Activated CD4-positive, alpha-beta T cell treated with anti-CD3 and anti-CD28 coated beads for 36 hours (primary cell): Measurements from ENCODE around the gene FRY. TPM values are rescaled to one million over a fixed set of nuclear protein-coding genes. Genes with fewer than 3 reads are reported as not detected.

ENCODE experiments used
- ATAC-seq: fragments of 200-7000 bp; cut with Tn5 transposase; one replicate; pipeline ENCODE4 v1.10.0; 2021; ENCODE audit warnings: mild to moderate bottlenecking, moderate library complexity
- CTCF ChIA-PET: fragments of 350-600 bp; sonication (Branson Sonifier 250); formaldehyde crosslinking; loops from one replicate; lab custom pipeline; 2021; ENCODE audit warnings: antibody characterized with exemption; lab: Charles Lee
- POLR2A ChIA-PET: fragments of 350-600 bp; sonication (Branson Sonifier 250); formaldehyde crosslinking; loops from one replicate; lab custom pipeline; 2021; ENCODE audit warnings: antibody characterized with exemption, inconsistent platforms; lab: Charles Lee
- DNase-seq: peaks from one replicate; pipeline ENCODE4 v3.0.0-alpha.2; 2020
- H3K27ac Mint-ChIP-seq: one replicate; pipeline ENCODE4 v1.8.0; 2021; ENCODE audit warnings: mixed read lengths
- H3K27me3 Mint-ChIP-seq: one replicate; pipeline ENCODE4 v1.8.0; 2021; ENCODE audit warnings: mixed read lengths
- H3K36me3 Mint-ChIP-seq: one replicate; pipeline ENCODE4 v1.8.0; 2021; ENCODE audit warnings: low read depth, mixed read lengths
- H3K4me1 Mint-ChIP-seq: one replicate; pipeline ENCODE4 v1.8.0; 2021; ENCODE audit warnings: mixed read lengths
- H3K4me3 Mint-ChIP-seq: one replicate; pipeline ENCODE4 v1.8.0; 2021; ENCODE audit warnings: mild to moderate bottlenecking, moderate library complexity, mixed read lengths
- H3K9me3 Mint-ChIP-seq: one replicate; pipeline ENCODE4 v1.8.0; 2021; ENCODE audit warnings: low read depth, mixed read lengths
- intact Hi-C, 2 experiments: fragments of 100-400 bp; cut with DNase I in 1 of 2; cut with micrococcal nuclease in 1 of 2; formaldehyde crosslinking; loops; one replicate each; pipeline versions ENCODE4 v1.14.2 to v1.15.1; 2022 to 2024; cut with DNase I, micrococcal nuclease
- total RNA-seq, 2 experiments: library from RNA; stranded (reverse); gene quantifications; one replicate each; pipeline ENCODE4 v1.2.3, GENCODE V29; 2021

FRY gene
- total RNA-seq, 2 experiments from 2014 or later, result 1.9 to 3.5 TPM

DNA sequence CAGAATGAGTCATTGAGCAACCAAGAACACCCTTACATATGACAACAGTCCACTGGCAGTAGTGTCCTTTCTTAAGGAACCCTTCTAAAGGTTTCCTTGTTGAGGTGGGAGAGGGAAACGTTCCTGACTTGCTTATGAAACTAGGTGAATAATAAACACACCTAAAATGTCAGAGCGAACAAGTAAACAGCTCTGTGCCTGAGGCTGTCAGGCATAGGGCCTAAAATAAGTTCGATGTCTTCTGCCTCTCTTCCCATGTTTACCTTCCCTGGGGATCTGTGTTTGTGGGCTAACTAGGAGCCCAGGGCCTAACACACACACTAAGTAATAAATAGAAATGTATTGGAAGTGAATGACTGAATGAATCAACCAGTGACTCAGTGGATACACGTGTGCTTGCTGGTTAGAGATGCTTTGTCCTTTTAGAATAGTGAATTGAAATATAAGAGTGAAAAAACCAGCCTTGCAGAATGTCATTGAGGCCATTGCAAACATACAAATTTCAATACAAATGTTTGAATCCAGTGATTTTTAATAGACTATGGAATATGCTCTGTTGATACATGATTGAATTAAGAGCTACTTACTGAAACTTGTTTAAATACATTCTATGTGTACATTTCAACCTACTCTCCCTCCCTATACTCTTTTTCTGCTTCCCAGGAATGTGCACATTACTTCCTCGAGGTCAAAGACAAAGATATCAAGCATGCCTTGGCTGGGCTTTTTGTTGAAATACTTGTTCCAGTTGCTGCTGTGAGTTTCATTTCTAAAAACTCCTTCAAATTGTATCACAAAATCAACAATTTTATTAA, 102.9 kb downstream of the FRY start:
- ATAC-seq (no peak), DNase-seq (no peak)
- H3K36me3 Mint-ChIP-seq, result peaks cover 4% of the 10 kb centered on the region
- no peaks in the 10 kb centered on the region for H3K27me3 Mint-ChIP-seq
- H3K27ac Mint-ChIP-seq, result no peak overlapping the region
- no peaks in the 10 kb centered on the region for H3K9me3 Mint-ChIP-seq
- intact Hi-C loops, result no loop called here
- no peak overlapping the region for H3K4me3 Mint-ChIP-seq
- CTCF ChIA-PET, result no interaction called here
- H3K4me1 Mint-ChIP-seq, result no peaks in the 10 kb centered on the region
- POLR2A ChIA-PET, result no interaction called here

DNA sequence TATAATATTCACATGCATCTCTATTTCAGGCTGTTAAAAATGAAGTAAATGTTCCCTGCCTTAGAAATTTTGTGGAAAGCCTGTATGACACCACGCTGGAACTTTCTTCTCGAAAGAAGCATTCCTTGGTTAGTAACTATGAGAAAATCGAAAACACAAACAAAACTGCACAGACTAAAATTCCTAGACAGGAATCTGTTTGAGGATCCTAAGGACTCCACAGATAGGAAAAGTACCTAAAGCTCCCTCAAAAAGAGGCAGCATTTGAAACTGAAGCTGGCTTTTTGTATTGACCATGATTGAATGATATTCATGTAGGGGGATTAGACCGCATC, 103.4 kb downstream of the FRY start:
- Mint-ChIP-seq H3K4me1 (no peaks in the 10 kb centered on the region), H3K4me3 (no peak overlapping the region), H3K27ac (no peak overlapping the region), H3K36me3 (peaks cover 4% of the 10 kb centered on the region), H3K9me3 (no peaks in the 10 kb centered on the region), H3K27me3 (no peaks in the 10 kb centered on the region)
- ATAC-seq, result no peak
- ChIA-PET POLR2A (no interaction called here), CTCF (no interaction called here)
- intact Hi-C loops, result no loop called here
- DNase-seq, result no peak

DNA sequence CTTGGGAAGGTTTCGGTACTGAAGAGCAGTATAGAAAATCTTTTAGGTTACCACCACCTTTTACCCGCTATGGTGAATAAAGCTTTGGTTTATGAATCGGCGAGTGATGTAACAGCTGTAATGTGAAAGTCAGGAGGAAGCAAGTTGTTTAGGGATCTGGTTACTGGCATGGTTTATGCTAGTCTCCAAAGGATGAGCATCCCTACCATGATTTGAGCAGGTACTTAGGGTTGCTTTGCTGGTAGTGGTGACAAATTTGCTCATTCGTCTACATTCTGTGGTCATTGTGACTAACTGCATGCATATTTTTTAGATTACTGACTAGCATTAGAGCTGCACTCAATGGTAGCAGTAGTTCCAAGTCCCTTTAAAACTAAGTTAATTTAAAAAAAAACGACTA, 104.1 kb downstream of the FRY start:
- Mint-ChIP-seq H3K27ac (no peak overlapping the region), H3K4me3 (no peak overlapping the region), H3K4me1 (no peaks in the 10 kb centered on the region), H3K36me3 (peaks cover 4% of the 10 kb centered on the region), H3K27me3 (no peaks in the 10 kb centered on the region), H3K9me3 (no peaks in the 10 kb centered on the region)
- no peak for ATAC-seq
- DNase-seq, result no peak
- CTCF ChIA-PET, result no interaction called here
- POLR2A ChIA-PET, result no interaction called here
- intact Hi-C loops, result no loop called here

DNA sequence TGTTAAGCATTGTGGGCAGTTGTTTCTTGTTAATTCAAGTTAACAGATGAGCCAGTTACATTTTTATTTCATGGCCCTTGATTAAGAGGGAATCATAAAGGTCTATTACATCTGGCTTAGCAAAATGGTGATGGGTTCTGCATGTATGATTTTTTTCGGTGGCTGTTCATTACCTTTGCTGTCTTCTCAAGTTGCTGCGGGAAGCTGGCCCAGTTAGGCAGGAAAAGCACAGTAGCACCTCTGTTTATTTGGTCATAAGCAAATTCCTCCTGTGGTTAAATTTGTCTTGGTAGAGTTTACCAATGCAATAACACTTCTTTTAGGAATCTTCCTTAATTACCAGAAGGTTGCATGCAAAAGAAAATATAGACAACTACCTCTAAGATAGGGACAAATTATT, 104.5 kb downstream of the FRY start:
- ATAC-seq, result no peak
- ChIA-PET CTCF (no interaction called here), POLR2A (no interaction called here)
- no peak for DNase-seq
- Mint-ChIP-seq H3K36me3 (peaks cover 4% of the 10 kb centered on the region), H3K27ac (no peak overlapping the region), H3K4me1 (no peaks in the 10 kb centered on the region), H3K27me3 (no peaks in the 10 kb centered on the region), H3K4me3 (no peak overlapping the region), H3K9me3 (no peaks in the 10 kb centered on the region)
- intact Hi-C loops, result no loop called here

DNA sequence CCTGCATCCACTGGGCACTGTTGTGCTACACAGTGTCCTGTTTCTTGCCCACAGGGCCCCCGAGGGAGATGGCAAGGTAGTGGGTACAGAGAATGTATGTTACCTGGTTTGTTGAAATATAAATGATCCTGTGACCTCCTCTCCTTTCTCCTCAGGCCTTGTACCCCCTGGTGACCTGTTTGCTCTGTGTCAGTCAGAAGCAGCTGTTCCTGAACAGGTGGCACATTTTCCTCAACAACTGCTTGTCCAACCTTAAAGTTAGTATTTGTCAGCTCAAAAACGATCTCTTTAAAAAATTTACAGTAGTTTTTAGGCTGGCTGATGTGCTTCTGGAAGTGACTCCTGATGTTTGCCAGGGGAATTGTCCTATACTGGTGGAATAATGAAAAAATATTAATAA, 105.1 kb downstream of the FRY start:
- ChIA-PET CTCF (no interaction called here), POLR2A (no interaction called here)
- ATAC-seq (no peak), DNase-seq (no peak)
- intact Hi-C loops, result no loop called here
- peaks cover 4% of the 10 kb centered on the region for H3K36me3 Mint-ChIP-seq
- no peak overlapping the region for H3K27ac Mint-ChIP-seq
- H3K27me3 Mint-ChIP-seq, result no peaks in the 10 kb centered on the region
- H3K9me3 Mint-ChIP-seq, result no peaks in the 10 kb centered on the region
- H3K4me3 Mint-ChIP-seq, result no peak overlapping the region
- no peaks in the 10 kb centered on the region for H3K4me1 Mint-ChIP-seq

DNA sequence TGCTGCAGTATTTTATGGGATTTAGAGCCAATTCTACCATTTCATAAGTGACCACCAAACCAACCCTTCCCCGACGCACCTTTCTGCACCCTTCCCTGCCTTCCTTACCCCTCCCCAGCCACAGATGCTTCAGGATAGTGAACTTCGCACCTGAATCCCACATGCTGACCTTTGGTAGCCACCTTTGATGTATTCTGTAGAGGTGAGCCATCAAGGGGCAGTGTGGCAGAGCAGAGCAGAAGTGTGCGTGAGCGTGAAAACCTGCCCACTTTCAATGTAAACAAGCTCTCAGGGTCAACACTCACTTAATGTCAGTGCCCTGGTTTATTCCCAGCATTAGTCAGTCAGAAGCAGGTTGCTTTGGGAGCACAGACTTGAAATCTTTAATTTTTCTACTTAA, 107.7 kb downstream of the FRY start:
- CTCF ChIA-PET, result no interaction called here
- intact Hi-C loops, result no loop called here

DNA sequence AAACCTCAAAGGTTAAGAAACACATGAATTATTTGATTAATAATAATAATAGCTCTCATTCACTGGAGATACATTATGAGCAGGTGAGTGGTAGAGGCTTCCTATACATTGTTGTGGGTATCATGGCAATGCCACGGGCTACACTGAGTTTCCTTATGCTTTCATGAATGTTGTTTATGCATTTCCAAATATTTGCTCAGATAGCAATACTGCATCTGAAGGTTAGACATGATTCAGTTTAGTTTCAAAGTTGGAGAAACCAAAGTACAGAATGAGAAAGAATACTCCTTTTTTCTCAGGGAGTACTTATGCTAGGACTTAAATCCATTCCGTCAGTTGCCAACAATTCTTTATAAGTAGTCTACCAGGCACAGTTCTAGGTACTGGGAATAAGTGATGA, 108.5 kb downstream of the FRY start:
- DNase-seq (no peak), ATAC-seq (no peak)
- no peaks in the 10 kb centered on the region for H3K9me3 Mint-ChIP-seq
- CTCF ChIA-PET, result interaction anchor here (0.6 kb wide), 1 partner anchor 86 kb away, joined by 4 read pairs; no protein-coding TSS in a partner anchor
- no peak overlapping the region for H3K27ac Mint-ChIP-seq
- no peaks in the 10 kb centered on the region for H3K4me1 Mint-ChIP-seq
- intact Hi-C loops, result loop anchor here in 1 of 2 experiments (10.0 kb wide), 1 partner anchor 115 kb away; no protein-coding TSS in a partner anchor
- no peak overlapping the region for H3K4me3 Mint-ChIP-seq
- no peaks in the 10 kb centered on the region for H3K36me3 Mint-ChIP-seq
- no peaks in the 10 kb centered on the region for H3K27me3 Mint-ChIP-seq
- POLR2A ChIA-PET, result no interaction called here

More for the DNA sequence above, 107.7 kb downstream of the FRY start:
- no peak for DNase-seq
- Mint-ChIP-seq H3K27me3 (no peaks in the 10 kb centered on the region), H3K36me3 (no peaks in the 10 kb centered on the region), H3K9me3 (no peaks in the 10 kb centered on the region), H3K4me1 (no peaks in the 10 kb centered on the region), H3K27ac (no peak overlapping the region), H3K4me3 (no peak overlapping the region)
- POLR2A ChIA-PET, result no interaction called here
- ATAC-seq, result no peak

DNA sequence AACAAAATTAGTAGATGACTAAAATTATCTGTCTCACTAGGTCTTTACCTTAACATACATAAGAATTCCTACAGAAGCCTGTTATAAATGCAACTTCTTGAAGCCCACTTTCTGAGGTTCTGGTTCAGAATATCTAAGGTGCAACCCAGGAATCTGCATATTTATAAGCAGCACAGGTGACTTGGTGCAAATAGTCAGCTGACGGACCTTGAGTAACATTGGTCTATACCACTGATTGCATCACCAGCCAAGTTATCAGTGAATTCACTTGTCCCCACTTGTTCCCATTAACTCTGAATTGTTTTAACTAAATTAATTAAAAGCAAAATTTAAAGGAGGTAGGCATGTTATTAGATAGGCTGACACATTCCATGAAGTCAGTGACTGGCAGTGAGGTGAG, 109.9 kb downstream of the FRY start:
- H3K4me3 Mint-ChIP-seq, result no peak overlapping the region
- DNase-seq, result no peak
- ChIA-PET CTCF (no interaction called here), POLR2A (no interaction called here)
- H3K36me3 Mint-ChIP-seq, result no peaks in the 10 kb centered on the region
- no peaks in the 10 kb centered on the region for H3K4me1 Mint-ChIP-seq
- no peaks in the 10 kb centered on the region for H3K9me3 Mint-ChIP-seq
- no peak for ATAC-seq
- H3K27me3 Mint-ChIP-seq, result no peaks in the 10 kb centered on the region
- H3K27ac Mint-ChIP-seq, result no peak overlapping the region
- intact Hi-C loops, result loop anchor here in 1 of 2 experiments (10.0 kb wide), 1 partner anchor 117 kb away; no protein-coding TSS in a partner anchor

DNA sequence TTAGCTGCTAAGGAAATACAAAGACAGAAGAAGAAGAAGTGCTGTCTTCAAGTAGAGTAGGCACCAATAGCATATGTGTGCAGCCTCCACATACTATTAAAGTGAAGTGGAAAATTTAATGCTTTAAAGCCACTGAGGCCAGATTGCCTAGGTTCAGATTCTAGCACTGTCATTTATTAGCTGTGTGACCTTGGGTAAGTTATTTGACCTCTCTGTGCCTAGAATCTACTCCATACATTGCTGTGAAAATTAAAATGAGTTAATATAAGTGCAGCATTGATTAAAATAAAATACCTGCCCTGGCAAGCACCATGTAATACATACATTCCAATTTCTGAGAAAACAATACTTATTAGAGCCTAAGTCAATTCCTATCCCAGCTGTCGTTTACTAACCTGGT, 110.5 kb downstream of the FRY start:
- intact Hi-C loops, result loop anchor here in 1 of 2 experiments (10.0 kb wide), 1 partner anchor 117 kb away; no protein-coding TSS in a partner anchor
- Mint-ChIP-seq H3K4me3 (no peak overlapping the region), H3K4me1 (no peaks in the 10 kb centered on the region), H3K27ac (no peak overlapping the region), H3K27me3 (no peaks in the 10 kb centered on the region), H3K9me3 (no peaks in the 10 kb centered on the region), H3K36me3 (no peaks in the 10 kb centered on the region)
- POLR2A ChIA-PET, result no interaction called here
- CTCF ChIA-PET, result no interaction called here
- no peak for ATAC-seq
- DNase-seq, result no peak

DNA sequence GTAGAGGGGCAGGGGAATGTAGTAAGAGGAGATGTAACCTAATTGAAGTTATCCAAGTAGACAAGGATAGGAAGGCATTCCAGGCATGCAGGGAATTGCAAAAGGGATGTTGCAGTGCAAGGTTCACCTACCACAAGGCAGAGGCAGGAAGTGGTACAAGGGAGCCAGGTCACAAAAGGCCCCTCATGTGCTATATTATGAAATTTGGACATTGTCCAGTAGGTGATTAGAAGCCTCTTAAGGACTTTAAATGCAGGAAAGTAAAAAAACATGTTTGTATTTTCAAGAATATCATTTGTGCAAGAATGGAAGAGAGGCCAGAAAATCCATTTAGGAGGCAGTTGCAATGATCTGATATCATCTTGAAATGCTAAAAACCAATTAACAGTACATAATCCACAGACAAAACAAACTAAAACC, 111.4 kb downstream of the FRY start:
- CTCF ChIA-PET, result no interaction called here
- no peak overlapping the region for H3K4me3 Mint-ChIP-seq
- H3K36me3 Mint-ChIP-seq, result no peaks in the 10 kb centered on the region
- no peaks in the 10 kb centered on the region for H3K9me3 Mint-ChIP-seq
- intact Hi-C loops, result loop anchor here in 1 of 2 experiments (10.0 kb wide), 1 partner anchor 118 kb away; no protein-coding TSS in a partner anchor
- DNase-seq, result no peak
- no peaks in the 10 kb centered on the region for H3K27me3 Mint-ChIP-seq
- peaks cover 5% of the 10 kb centered on the region for H3K4me1 Mint-ChIP-seq
- no peak overlapping the region for H3K27ac Mint-ChIP-seq
- POLR2A ChIA-PET, result no interaction called here
- no peak for ATAC-seq

DNA sequence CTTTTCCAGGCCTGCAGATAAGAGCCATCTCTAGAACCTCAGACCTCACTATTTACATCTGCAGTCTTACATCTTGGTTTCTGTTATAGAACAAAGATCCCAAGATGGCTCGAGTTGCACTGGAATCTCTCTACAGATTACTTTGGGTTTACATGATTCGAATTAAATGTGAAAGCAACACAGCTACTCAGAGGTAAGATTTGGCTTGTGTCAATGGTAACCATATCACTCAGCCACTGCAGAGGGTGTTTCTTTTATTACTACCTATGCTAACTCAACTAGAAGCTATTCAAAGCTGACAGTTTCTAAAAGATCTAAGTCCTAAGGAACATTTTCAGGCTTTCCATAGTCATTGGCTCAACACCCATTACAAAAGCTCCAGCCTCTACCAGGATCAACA, 115.6 kb downstream of the FRY start:
- H3K27ac Mint-ChIP-seq, result no peak overlapping the region
- ChIA-PET POLR2A (no interaction called here), CTCF (interaction anchor here (0.7 to 1.6 kb wide), 3 partner anchors 9 to 17 kb away, joined by 3 to 4 read pairs (median 3); no protein-coding TSS in a partner anchor)
- no peak for DNase-seq
- H3K9me3 Mint-ChIP-seq, result no peaks in the 10 kb centered on the region
- no peak overlapping the region for H3K4me3 Mint-ChIP-seq
- peak; percentile 60 for ATAC-seq
- H3K27me3 Mint-ChIP-seq, result no peaks in the 10 kb centered on the region
- intact Hi-C loops, result loop anchor here in 1 of 2 experiments (10.0 kb wide), 1 partner anchor 122 kb away; no protein-coding TSS in a partner anchor
- H3K36me3 Mint-ChIP-seq, result no peaks in the 10 kb centered on the region
- peaks cover 5% of the 10 kb centered on the region for H3K4me1 Mint-ChIP-seq

DNA sequence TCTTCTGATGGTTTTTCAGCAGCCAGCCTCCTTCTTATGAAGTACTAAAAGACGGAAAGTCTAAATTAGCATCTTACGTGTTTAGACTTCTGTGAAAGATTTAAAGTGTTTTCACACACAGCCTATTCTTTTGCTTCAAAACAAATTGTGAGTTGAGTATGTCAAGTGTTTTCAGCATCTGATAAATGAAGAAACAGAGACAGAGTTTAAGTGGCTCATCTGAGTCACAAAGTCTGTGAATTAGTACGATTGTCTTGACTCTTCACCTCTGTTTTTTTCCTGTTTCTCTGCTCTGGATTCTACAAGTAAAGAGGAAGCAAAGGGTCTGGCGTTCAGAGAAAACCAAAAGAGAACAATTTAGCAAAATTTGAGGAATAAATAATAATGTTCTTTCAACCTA, 116.4 kb downstream of the FRY start:
- Mint-ChIP-seq H3K27me3 (no peaks in the 10 kb centered on the region), H3K27ac (no peak overlapping the region), H3K9me3 (no peaks in the 10 kb centered on the region), H3K36me3 (no peaks in the 10 kb centered on the region), H3K4me1 (peaks cover 6% of the 10 kb centered on the region), H3K4me3 (no peak overlapping the region)
- ATAC-seq, result no peak
- CTCF ChIA-PET, result interaction anchor here (1.0 kb wide), 1 partner anchor 17 kb away, joined by 4 read pairs; no protein-coding TSS in a partner anchor
- POLR2A ChIA-PET, result no interaction called here
- intact Hi-C loops, result loop anchor here in 1 of 2 experiments (10.0 kb wide), 1 partner anchor 123 kb away; no protein-coding TSS in a partner anchor
- no peak for DNase-seq
